Right lobe of liver (tissue), 6 donors: ENCODE measurements around the gene ERC2. TPM values are rescaled to one million over a fixed set of nuclear protein-coding genes. Genes with fewer than 3 reads are reported as not detected.

Source experiments
- ATAC-seq, 4 donors: fragments of 200-7000 bp; cut with Tn5 transposase; one replicate each; pipeline ENCODE4 v1.9.1; 2020; ENCODE audit warnings: mild to moderate bottlenecking in 4 of 4, moderate library complexity in 4 of 4
- DNase-seq, 3 donors: peaks; one replicate each; pipeline ENCODE4 v3.0.0-alpha.2; 2020
- H3K27ac ChIP-seq, 3 donors: fragments of 200-600 bp; one replicate each; pipeline ENCODE4 v1.8.0; 2022
- H3K27me3 ChIP-seq, 2 donors: fragments of 200-600 bp; one replicate each; pipeline ENCODE4 v1.8.0; 2022
- H3K36me3 ChIP-seq, 4 donors: fragments of 200-600 bp; sonication (generic) in 1 of 4; one replicate each; pipeline versions ENCODE4 v1.5.1 to v1.8.0; 2017 to 2022; ENCODE audit warnings: control low read depth in 1 of 4
- H3K4me1 ChIP-seq, 4 donors: fragments of 200-600 bp; sonication (generic) in 1 of 4; one replicate each; pipeline versions ENCODE4 v1.5.1 to v1.8.0; 2017 to 2022; ENCODE audit warnings: control low read depth in 1 of 4
- H3K4me3 ChIP-seq, 3 donors: fragments of 200-600 bp; one replicate each; pipeline ENCODE4 v1.8.0; 2022
- H3K9me3 ChIP-seq, 4 donors: fragments of 200-600 bp; sonication (generic) in 1 of 4; one replicate each; pipeline versions ENCODE4 v1.5.1 to v1.8.0; 2017 to 2022; ENCODE audit warnings: control low read depth in 1 of 4
- POLR2A ChIP-seq: fragments of 450-650 bp; IDR thresholded peaks from one replicate; pipeline ENCODE4 v1.6.1; 2017; ENCODE audit warnings: antibody characterized with exemption, mild to moderate bottlenecking
- WGBS: methylation state at CpG from one replicate; pipeline ENCODE4 v1.1.6; 2018; ENCODE audit warnings: low coverage, low lambda C conversion rate; ENCODE audit not compliant: insufficient coverage; ENCODE audit errors: missing lambda C conversion rate; 5-methylcytosine and 5-hydroxymethylcytosine counted together
- intact Hi-C, 2 donors: fragments of 100-400 bp; cut with DNase I; formaldehyde crosslinking; loops; one replicate each; pipeline versions ENCODE4 v1.11.2 to v1.14.1; 2022
- total RNA-seq, 6 experiments: library from RNA; depleted of rRNA in 2 of 6; stranded (reverse); fragments of >200 nt in 2 of 6; fragmentation: NEBNext Ultra II Directional in 3 of 6; extraction: Animal tissue kit (Norgen Biotek cat#: 25700) in 3 of 6; gene quantifications; one replicate each; pipeline versions ENCODE4 v1.1.0 to v1.2.4, GENCODE V29; 2016 to 2023
- TF ChIP-seq, protein P1 (sequence below), 4 donors: fragments of 200-600 bp in 3 of 4; fragments of 450-650 bp in 1 of 4; IDR thresholded peaks; one replicate each; pipeline versions ENCODE4 v1.5.1 to v1.8.0; 2016 to 2022; ENCODE audit warnings: antibody characterized with exemption in 4 of 4, mild to moderate bottlenecking in 2 of 4
- donor health status: DM: no; HTN: yes; CAD: no.
- donor health status: DM: no; HTN: no; CAD: no.
- donor health status: DM: no; HTN: no; CAD: no.
- donor health status: DM: no; HTN: yes; CAD: no.
- donor health status: DM: no; HTN: yes; CAD: no.

ERC2 gene
- total RNA-seq, 6 experiments from 2014 or later, result not detected

- no peak for TF ChIP-seq POLR2A
- TF ChIP-seq, protein P1, sequence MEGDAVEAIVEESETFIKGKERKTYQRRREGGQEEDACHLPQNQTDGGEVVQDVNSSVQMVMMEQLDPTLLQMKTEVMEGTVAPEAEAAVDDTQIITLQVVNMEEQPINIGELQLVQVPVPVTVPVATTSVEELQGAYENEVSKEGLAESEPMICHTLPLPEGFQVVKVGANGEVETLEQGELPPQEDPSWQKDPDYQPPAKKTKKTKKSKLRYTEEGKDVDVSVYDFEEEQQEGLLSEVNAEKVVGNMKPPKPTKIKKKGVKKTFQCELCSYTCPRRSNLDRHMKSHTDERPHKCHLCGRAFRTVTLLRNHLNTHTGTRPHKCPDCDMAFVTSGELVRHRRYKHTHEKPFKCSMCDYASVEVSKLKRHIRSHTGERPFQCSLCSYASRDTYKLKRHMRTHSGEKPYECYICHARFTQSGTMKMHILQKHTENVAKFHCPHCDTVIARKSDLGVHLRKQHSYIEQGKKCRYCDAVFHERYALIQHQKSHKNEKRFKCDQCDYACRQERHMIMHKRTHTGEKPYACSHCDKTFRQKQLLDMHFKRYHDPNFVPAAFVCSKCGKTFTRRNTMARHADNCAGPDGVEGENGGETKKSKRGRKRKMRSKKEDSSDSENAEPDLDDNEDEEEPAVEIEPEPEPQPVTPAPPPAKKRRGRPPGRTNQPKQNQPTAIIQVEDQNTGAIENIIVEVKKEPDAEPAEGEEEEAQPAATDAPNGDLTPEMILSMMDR (IDR thresholded peaks at IDR 0.05), result no peak
- Histone ChIP-seq H3K4me3 (no peak overlapping the region), H3K27ac (no peak overlapping the region), H3K9me3 (no peaks in the 10 kb centered on the region), H3K27me3 (no peaks in the 10 kb centered on the region), H3K4me1 (no peaks in the 10 kb centered on the region), H3K36me3 (no peaks in the 10 kb centered on the region)
- 91% methylated on average over 6 of the region's 7 CpGs for WGBS
- ATAC-seq, result no peak
- intact Hi-C loops, result no loop called here
- no peak for DNase-seq
These were observed 702.2 kb downstream of the ERC2 start for GRCh38 chr3:55765906-55766701.

GRCh38 chr3:55765398-55765797, 702.9 kb downstream of the ERC2 start:
- intact Hi-C loops, result no loop called here
- Histone ChIP-seq H3K4me3 (no peak overlapping the region), H3K27ac (no peak overlapping the region), H3K27me3 (no peaks in the 10 kb centered on the region), H3K4me1 (no peaks in the 10 kb centered on the region), H3K36me3 (no peaks in the 10 kb centered on the region), H3K9me3 (no peaks in the 10 kb centered on the region)
- ATAC-seq (no peak), DNase-seq (no peak)
- WGBS, result 55% methylated on average over 7 of the region's 7 CpGs
- TF ChIP-seq, protein P1 (IDR thresholded peaks at IDR 0.05), result no peak
- no peak for TF ChIP-seq POLR2A

DNA sequence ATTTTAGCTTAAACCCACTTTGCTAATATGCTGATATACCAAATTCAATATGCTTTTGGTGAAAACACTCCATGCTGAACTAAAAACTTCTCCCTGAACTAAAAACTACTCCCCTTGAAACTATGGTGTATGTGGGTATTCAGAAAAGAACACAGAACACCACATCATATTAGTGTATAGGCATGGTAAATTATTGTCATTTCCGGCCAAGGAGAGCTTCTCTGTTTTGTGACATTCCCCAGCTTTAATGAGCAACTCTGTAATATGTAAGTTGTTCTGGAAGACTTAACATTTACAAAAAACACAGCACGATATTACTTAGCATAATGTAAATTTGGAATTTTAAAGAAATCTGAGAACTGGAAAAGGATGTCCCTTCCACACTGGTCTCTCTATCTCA, 711.3 kb downstream of the ERC2 start:
- Histone ChIP-seq H3K27me3 (no peaks in the 10 kb centered on the region), H3K36me3 (no peaks in the 10 kb centered on the region), H3K9me3 (no peaks in the 10 kb centered on the region), H3K4me1 (no peaks in the 10 kb centered on the region), H3K27ac (no peak overlapping the region), H3K4me3 (no peak overlapping the region)
- DNase-seq (no peak), ATAC-seq (no peak)
- 73% methylated on average over 2 of the region's 2 CpGs for WGBS
- TF ChIP-seq, protein P1 (IDR thresholded peaks at IDR 0.05), result no peak
- TF ChIP-seq POLR2A, result no peak
- intact Hi-C loops, result no loop called here

DNA sequence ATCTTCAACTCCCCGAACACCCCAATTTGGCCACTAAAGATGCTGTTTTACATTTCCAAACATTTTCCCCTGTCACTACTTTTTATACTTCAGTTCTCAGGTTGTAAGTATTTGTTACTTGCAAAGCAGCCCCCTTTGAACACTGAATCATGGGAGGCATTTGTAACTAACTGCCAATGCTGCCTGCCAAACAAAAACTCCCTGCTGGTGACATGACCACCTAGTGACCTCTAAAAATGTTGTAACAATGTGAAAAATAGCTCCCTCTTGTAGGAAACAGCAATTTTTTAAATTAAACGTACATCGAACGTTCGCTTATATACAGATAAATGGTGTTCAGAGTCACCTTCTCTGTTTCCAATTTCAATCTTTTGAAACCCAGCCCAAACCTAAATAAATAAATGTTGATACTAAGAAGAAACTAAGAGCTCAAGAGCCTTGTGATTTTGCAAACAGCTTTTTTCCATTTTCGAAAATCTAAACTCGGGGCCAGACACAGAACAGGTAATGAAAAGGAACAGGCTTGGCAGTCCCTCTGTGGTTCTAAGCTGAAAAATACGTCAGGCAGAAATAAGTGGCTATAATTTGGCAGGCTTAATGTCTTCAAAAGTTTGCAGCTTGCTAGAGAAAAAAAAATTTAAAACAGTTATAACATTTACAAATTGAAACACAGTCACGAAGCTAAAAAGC, 712.6 kb downstream of the ERC2 start:
- Histone ChIP-seq H3K4me3 (no peak overlapping the region), H3K36me3 (no peaks in the 10 kb centered on the region), H3K27me3 (no peaks in the 10 kb centered on the region), H3K27ac (no peak overlapping the region), H3K9me3 (no peaks in the 10 kb centered on the region), H3K4me1 (no peaks in the 10 kb centered on the region)
- DNase-seq (no peak), ATAC-seq (no peak)
- 60% methylated on average over 9 of the region's 9 CpGs for WGBS
- TF ChIP-seq, protein P1 (IDR thresholded peaks at IDR 0.05), result no peak
- TF ChIP-seq POLR2A, result no peak
- intact Hi-C loops, result no loop called here
